ENCODE measurements around the gene CX3CR1.

The CX3CR1 gene

GRCh38 chr3:39292961-39293360 lies 13.1 kb upstream of the CX3CR1 start:
- Histone ChIP-seq H3K9me2 (replicated peaks; ENCODE audit: control insufficient read depth, low read length) (no peaks in the 10 kb centered on the region), H3K79me2 (ENCODE audit: control insufficient read depth, low read length) (no peaks in the 10 kb centered on the region), H3K4me1 (ENCODE audit: control insufficient read depth, low read length) (peaks cover 8% of the 10 kb centered on the region), H3K9me3 (ENCODE audit: control insufficient read depth, insufficient read depth, low read length) (peaks cover under 1% of the 10 kb centered on the region; the same call in 1 of the 2 replicates), H3K36me3 (ENCODE audit: control insufficient read depth, low read length) (no peaks in the 10 kb centered on the region), H3K27me3 (ENCODE audit: control insufficient read depth, low read length) (no peaks in the 10 kb centered on the region), H3F3A (ENCODE audit: control insufficient read depth, insufficient read depth) (no peaks in the 10 kb centered on the region), H3K4me2 (ENCODE audit: low read length) (no peak overlapping the region), H3K27ac (ENCODE audit: low read depth, low read length) (no peak overlapping the region), H4K20me1 (ENCODE audit: control insufficient read depth, insufficient read depth, low read depth, low read length) (no peaks in the 10 kb centered on the region), H3K4me3 (ENCODE audit: low read length) (no peak overlapping the region)
- no peak for TF ChIP-seq EZH2phosphoT487 (IDR thresholded peaks at IDR 0.05; ENCODE audit: borderline replicate concordance, low read length)
- TF ChIP-seq CTCF (IDR thresholded peaks at IDR 0.05; ENCODE audit: low read depth, low read length, poor library complexity, severe bottlenecking) = no peak

GRCh38 chr3:39291903-39292329 lies 12.1 kb upstream of the CX3CR1 start:
- no peaks in the 10 kb centered on the region for H3K79me2 ChIP-seq (ENCODE audit: control insufficient read depth, low read length)
- peak; percentile 95 for TF ChIP-seq CTCF (IDR thresholded peaks at IDR 0.05; ENCODE audit: low read depth, low read length, poor library complexity, severe bottlenecking)
- no peak for TF ChIP-seq EZH2phosphoT487 (IDR thresholded peaks at IDR 0.05; ENCODE audit: borderline replicate concordance, low read length)
- no peak overlapping the region for H3K4me2 ChIP-seq (ENCODE audit: low read length)
- H3K4me1 ChIP-seq (ENCODE audit: control insufficient read depth, low read length) = peaks cover 9% of the 10 kb centered on the region
- no peaks in the 10 kb centered on the region for H3F3A ChIP-seq (ENCODE audit: control insufficient read depth, insufficient read depth)
- H3K36me3 ChIP-seq (ENCODE audit: control insufficient read depth, low read length) = no peaks in the 10 kb centered on the region
- no peaks in the 10 kb centered on the region for H3K27me3 ChIP-seq (ENCODE audit: control insufficient read depth, low read length)
- no peak overlapping the region for H3K4me3 ChIP-seq (ENCODE audit: low read length)
- H3K27ac ChIP-seq (ENCODE audit: low read depth, low read length) = no peak overlapping the region
- no peaks in the 10 kb centered on the region for H3K9me2 ChIP-seq (replicated peaks; ENCODE audit: control insufficient read depth, low read length)
- H3K9me3 ChIP-seq (ENCODE audit: control insufficient read depth, insufficient read depth, low read length) = no peaks in the 10 kb centered on the region
- no peaks in the 10 kb centered on the region for H4K20me1 ChIP-seq (ENCODE audit: control insufficient read depth, insufficient read depth, low read depth, low read length)

- H3K4me1 ChIP-seq (ENCODE audit: control insufficient read depth, low read length) = peaks cover 9% of the 10 kb centered on the region
These were observed 10.4 kb upstream of the CX3CR1 start for GRCh38 chr3:39290255-39290654.

More at GRCh38 chr3:39290255-39290654, 10.4 kb upstream of the CX3CR1 start:
- Histone ChIP-seq H3K4me3 (ENCODE audit: low read length) (no peak overlapping the region), H4K20me1 (ENCODE audit: control insufficient read depth, insufficient read depth, low read depth, low read length) (no peaks in the 10 kb centered on the region), H3K27ac (ENCODE audit: low read depth, low read length) (no peak overlapping the region), H3K4me2 (ENCODE audit: low read length) (no peak overlapping the region), H3K27me3 (ENCODE audit: control insufficient read depth, low read length) (no peaks in the 10 kb centered on the region), H3K36me3 (ENCODE audit: control insufficient read depth, low read length) (no peaks in the 10 kb centered on the region), H3K79me2 (ENCODE audit: control insufficient read depth, low read length) (no peaks in the 10 kb centered on the region), H3F3A (ENCODE audit: control insufficient read depth, insufficient read depth) (0 out of 2 replicates have a peak, but pooled peaks cover 2% of the 10 kb centered on the region), H3K9me2 (replicated peaks; ENCODE audit: control insufficient read depth, low read length) (no peaks in the 10 kb centered on the region), H3K9me3 (ENCODE audit: control insufficient read depth, insufficient read depth, low read length) (no peaks in the 10 kb centered on the region)
- TF ChIP-seq EZH2phosphoT487 (IDR thresholded peaks at IDR 0.05; ENCODE audit: borderline replicate concordance, low read length) (no peak), CTCF (IDR thresholded peaks at IDR 0.05; ENCODE audit: low read depth, low read length, poor library complexity, severe bottlenecking) (no peak)
